K562 (cell line): ENCODE measurements around the gene RNU6-7. TPM values are rescaled to one million over a fixed set of nuclear protein-coding genes. Genes with fewer than 3 reads are reported as not detected.

ENCODE experiments used
- ATAC-seq: fragments of 200-7000 bp; cut with Tn5 transposase; 3 replicates; pipeline ENCODE4 v1.9.1; 2020; ENCODE audit warnings: moderate library complexity
- BruUV-seq: library from RNA; stranded (reverse); fragments of 400-500 nt; replicated peaks from 2 replicates; lab custom pipeline; 2021; lab: Mats Ljungman, UMichigan
- CTCF ChIA-PET: fragments of 300-600 bp; formaldehyde crosslinking; extraction: SDS; loops from one replicate; lab custom pipeline; 2021; ENCODE audit warnings: low intra/inter-chr PET ratio; lab: Yijun Ruan, JAX
- POLR2A ChIA-PET: fragments of 300-600, 350-650 bp; sonication (Branson Sonifier 250); formaldehyde crosslinking; extraction: SDS; loops from one replicate; lab custom pipeline; 2021; ENCODE audit warnings: antibody characterized with exemption, inconsistent platforms; lab: Yijun Ruan, JAX
- DNase-seq, 4 experiments: peaks; one replicate each; pipeline versions ENCODE4 v3.0.0 to v3.0.0-alpha.2; 2011 to 2018; ENCODE audit warnings: low spot score in 3 of 4, mixed read lengths in 3 of 4; ENCODE audit errors: extremely low read depth in 1 of 4
- FAIRE-seq: peaks from 2 replicates; lab custom pipeline; 2011; peaks lifted over from hg19 to GRCh38; lab: Jason Lieb, UNC
- H2AFZ ChIP-seq: 2 replicates; pipeline ENCODE4 v1.6.0; 2011; ENCODE audit warnings: low read depth, low read length, control low read depth, inconsistent platforms
- H3K27ac ChIP-seq: fragments of 200-600 bp; 3 replicates; pipeline ENCODE4 v1.8.0; 2011; ENCODE audit warnings: low read depth, mild to moderate bottlenecking, control low read depth, inconsistent platforms, low read length, moderate library complexity, mixed read lengths; ENCODE audit errors: extremely low read depth
- H3K27me3 ChIP-seq, 2 experiments: fragments of 300-600 bp in 1 of 2; 2 replicates in 1 of 2; 3 replicates in 1 of 2; pipeline versions ENCODE4 v1.6.0 to v1.8.0; 2011; ENCODE audit warnings: inconsistent platforms in 2 of 2, low read length in 2 of 2, mild to moderate bottlenecking in 1 of 2, mixed read lengths in 1 of 2, moderate library complexity in 1 of 2; ENCODE audit not compliant: control insufficient read depth in 2 of 2, insufficient read depth in 2 of 2
- H3K36me3 ChIP-seq: fragments of 300-600 bp; 3 replicates; pipeline ENCODE4 v1.8.0; 2011; ENCODE audit warnings: mild to moderate bottlenecking, low read length, inconsistent platforms; ENCODE audit not compliant: control insufficient read depth, insufficient read depth
- H3K4me1 ChIP-seq, 2 experiments: fragments of 200-600 bp in 1 of 2; replicated peaks in 1 of 2; 2 replicates in 1 of 2; 3 replicates in 1 of 2; pipeline versions ENCODE4 v1.5.1 to v1.8.0; 2011; ENCODE audit warnings: inconsistent platforms in 2 of 2, low read length in 2 of 2, mild to moderate bottlenecking in 1 of 2, mixed read lengths in 1 of 2, moderate library complexity in 1 of 2; ENCODE audit not compliant: control insufficient read depth in 2 of 2, insufficient read depth in 2 of 2
- H3K4me2 ChIP-seq: 2 replicates; pipeline ENCODE4 v1.6.1; 2011; ENCODE audit warnings: low read length, control low read depth, inconsistent platforms, mixed read lengths; ENCODE audit not compliant: insufficient read depth
- H3K4me3 ChIP-seq: fragments of 200-600 bp; sonication (generic), shearing (Covaris generic); 2 replicates; pipeline ENCODE4 v1.5.1; 2016; ENCODE audit warnings: control low read depth, inconsistent platforms
- H3K79me2 ChIP-seq: fragments of 200-600 bp; 3 replicates; pipeline ENCODE4 v1.8.0; 2011; ENCODE audit warnings: low read length, inconsistent platforms; ENCODE audit not compliant: control insufficient read depth, insufficient read depth
- H3K9ac ChIP-seq, 2 experiments: 2 replicates each; pipeline versions ENCODE4 v1.6.0 to v1.6.1; 2011; ENCODE audit warnings: low read depth in 2 of 2, low read length in 2 of 2, control low read depth in 1 of 2, inconsistent platforms in 1 of 2, mild to moderate bottlenecking in 1 of 2, mixed read lengths in 1 of 2; ENCODE audit not compliant: insufficient read depth in 1 of 2
- H3K9me1 ChIP-seq: one replicate; pipeline ENCODE4 v1.6.0; 2011; ENCODE audit warnings: inconsistent platforms, mild to moderate bottlenecking, low read length, moderate library complexity; ENCODE audit not compliant: control insufficient read depth, insufficient read depth
- H3K9me3 ChIP-seq: replicated peaks from 2 replicates; pipeline ENCODE4 v1.5.1; 2011; ENCODE audit warnings: low read depth, low read length, inconsistent platforms; ENCODE audit not compliant: control insufficient read depth, insufficient read depth
- H4K20me1 ChIP-seq: replicated peaks from 2 replicates; pipeline ENCODE4 v1.6.1; 2011; ENCODE audit warnings: low read length, inconsistent platforms, mixed read lengths; ENCODE audit not compliant: control insufficient read depth, insufficient read depth
- CBFA2T3 ChIP-seq: fragments of 450-650 bp; IDR thresholded peaks from 2 replicates; pipeline ENCODE4 v1.6.1; 2017
- CBX8 ChIP-seq: fragments of 200-600 bp; sonication (generic); IDR thresholded peaks from 2 replicates; pipeline ENCODE4 v1.6.1; 2012; ENCODE audit warnings: borderline replicate concordance, mixed run types, low read depth, mild to moderate bottlenecking, moderate library complexity, mixed read lengths, low read length, control low read depth, inconsistent platforms; ENCODE audit not compliant: poor library complexity, severe bottlenecking; ENCODE audit errors: extremely low read depth
- CHD2 ChIP-seq: IDR thresholded peaks from 2 replicates; pipeline ENCODE4 v1.6.1; 2011; ENCODE audit warnings: low read depth, low read length
- CTBP1 ChIP-seq: fragments of 450-650 bp; IDR thresholded peaks from 2 replicates; pipeline ENCODE4 v1.6.1; 2016; ENCODE audit warnings: borderline replicate concordance
- GMEB1 ChIP-seq: fragments of 250-450 bp; sonication (Bioruptor Pico); IDR thresholded peaks from 2 replicates; pipeline ENCODE4 v1.4.0; 2020; ENCODE audit warnings: mild to moderate bottlenecking
- NR2F6 ChIP-seq: fragments of 450-650 bp; formaldehyde crosslinking; IDR thresholded peaks from 2 replicates; pipeline ENCODE4 v1.4.0; 2020; ENCODE audit warnings: mild to moderate bottlenecking
- PATZ1 ChIP-seq: fragments of 250-450 bp; sonication (Bioruptor Pico); IDR thresholded peaks from 2 replicates; pipeline ENCODE4 v1.5.0; 2020; ENCODE audit warnings: mild to moderate bottlenecking, borderline replicate concordance
- PTBP1 ChIP-seq: fragments of 200-400 bp; formaldehyde crosslinking; IDR thresholded peaks from 2 replicates; pipeline ENCODE4 v1.6.1; 2017; ENCODE audit warnings: low read depth, low read length
- RNF2 ChIP-seq: sonication (generic); IDR thresholded peaks from 2 replicates; pipeline ENCODE4 v1.6.1; 2016
- SIRT6 ChIP-seq: IDR thresholded peaks from one replicate; pipeline ENCODE4 v1.6.1; 2012; ENCODE audit warnings: low read depth, mild to moderate bottlenecking, control low read depth, inconsistent platforms, low read length, moderate library complexity
- STAG1 ChIP-seq: sonication (generic); formaldehyde crosslinking; IDR thresholded peaks from 2 replicates; pipeline ENCODE4 v1.5.0; 2020; ENCODE audit warnings: missing genetic modification reagents, borderline replicate concordance
- ZMIZ1 ChIP-seq, 2 experiments: fragments of 150-350 bp in 1 of 2; IDR thresholded peaks; 2 replicates each; pipeline ENCODE4 v1.6.1; 2012 to 2016; ENCODE audit warnings: low read depth in 2 of 2, low read length in 2 of 2, mild to moderate bottlenecking in 1 of 2, moderate library complexity in 1 of 2
- ZNF23 ChIP-seq: fragments of 250-450 bp; sonication (Bioruptor Pico); IDR thresholded peaks from 2 replicates; pipeline ENCODE4 v1.4.0; 2020; ENCODE audit warnings: mild to moderate bottlenecking
- ZNF316 ChIP-seq: fragments of 450-650 bp; IDR thresholded peaks from 2 replicates; pipeline ENCODE4 v1.6.1; 2016
- ZNF778 ChIP-seq: fragments of 450-650 bp; formaldehyde crosslinking; IDR thresholded peaks from 2 replicates; pipeline ENCODE4 v1.4.0; 2020; ENCODE audit warnings: mild to moderate bottlenecking, moderate library complexity
- WGBS: fragments of 100-300 bp; shearing (Covaris generic); methylation state at CpG from one replicate; pipeline ENCODE4 v1.1.6; 2016; ENCODE audit warnings: low coverage, mixed read lengths; ENCODE audit not compliant: insufficient coverage; ENCODE audit errors: missing lambda C conversion rate; 5-methylcytosine and 5-hydroxymethylcytosine counted together
- in situ Hi-C: fragments of 300-500 bp; cut with MboI; formaldehyde crosslinking; loops from 4 replicates; pipeline ENCODE4 v1.15.0; 2018; ENCODE audit warnings: inconsistent platforms, mixed read lengths
- intact Hi-C: fragments of 100-400 bp; cut with micrococcal nuclease; formaldehyde crosslinking; loops from 2 replicates; pipeline ENCODE4 v1.14.2; 2022
- polyA plus RNA-seq, 8 experiments: library from polyadenylated mRNA; depleted of rRNA in 4 of 8; stranded (reverse) in 5 of 8; unstranded in 3 of 8; fragments of >200 nt; fragmentation: Nextera tagmentation in 2 of 8; fragmentation: Illumina TruSeq in 1 of 8; extraction: Ambion mirVana in 2 of 8; extraction: Trizol in 1 of 8; gene quantifications; 2 replicates each; pipeline versions ENCODE4 v1.2.1 to v1.2.3, GENCODE V29; 2011 to 2014; ENCODE audit warnings: inconsistent platforms in 1 of 8, missing spikeins in 1 of 8
- total RNA-seq, 7 experiments: library from RNA; depleted of rRNA in 6 of 7; stranded (reverse); fragments of >200 nt in 6 of 7; fragmentation: Illumina TruSeq in 2 of 7; extraction: Trizol in 2 of 7; gene quantifications; 2 replicates each; pipeline versions ENCODE4 v1.2.1 to v1.2.3, GENCODE V29; 2011 to 2021; ENCODE audit warnings: low replicate concordance in 1 of 7

The RNU6-7 gene
- total and polyA plus RNA-seq, 9 of the 15 experiments (the other 6 are each of a cell fraction or from before 2014, with no cell fraction given): not detected

- CTCF ChIA-PET: no interaction called here
Observed at GRCh38 chr14:32195636-32196035, 6.2 kb upstream of the RNU6-7 start.

More at GRCh38 chr14:32195636-32196035, 6.2 kb upstream of the RNU6-7 start:
- intact Hi-C loops: no loop called here
- Histone ChIP-seq H3K9me3 (no peaks in the 10 kb centered on the region), H4K20me1 (no peaks in the 10 kb centered on the region), H3K4me3 (no peak overlapping the region), H3K79me2 (no peaks in the 10 kb centered on the region), H3K9ac (no peak overlapping the region), H3K9me1 (no peaks in the 10 kb centered on the region), H3K4me2 (no peak overlapping the region), H3K27ac (no peak overlapping the region), H3K27me3 (no peaks in the 10 kb centered on the region; a peak in 1 of 5 replicates), H3K36me3 (no peaks in the 10 kb centered on the region), H2AFZ (no peak overlapping the region), H3K4me1 (no peaks in the 10 kb centered on the region; a peak in 1 of 5 replicates)
- in situ Hi-C loops: no loop called here
- WGBS: 11% methylated on average over 1 of the region's 1 CpG
- no peak for ATAC-seq
- POLR2A ChIA-PET: no interaction called here
- no TSS peak for BruUV-seq
- no peak for TF ChIP-seq ZMIZ1 (IDR thresholded peaks at IDR 0.05; ENCODE audit: low read depth in 2 of 2, low read length in 2 of 2)
- no peak for TF ChIP-seq CBFA2T3
- no peak for TF ChIP-seq ZNF23 (CRISPR knock-in tag)
- no peak for TF ChIP-seq STAG1 (CRISPR knock-in tag)
- TF ChIP-seq CTBP1: no peak
- TF ChIP-seq GMEB1 (CRISPR knock-in tag): no peak
- no peak for TF ChIP-seq ZNF778
- TF ChIP-seq CHD2: no peak
- TF ChIP-seq SIRT6: no peak
- no peak for TF ChIP-seq RNF2
- TF ChIP-seq PATZ1 (CRISPR knock-in tag): no peak
- TF ChIP-seq ZNF316: no peak
- TF ChIP-seq PTBP1: no peak
- no peak for TF ChIP-seq CBX8
- TF ChIP-seq NR2F6 (CRISPR knock-in tag): no peak
- FAIRE-seq: no peak
- DNase-seq: no peak
